Measurements from ENCODE around the gene OTUB2. TPM values are rescaled to one million over a fixed set of nuclear protein-coding genes. Genes with fewer than 3 reads are reported as not detected.

OTUB2 gene
- total and polyA plus RNA-seq, 9 donors: 0.41 to 1.6 (median 0.76) TPM

DNA sequence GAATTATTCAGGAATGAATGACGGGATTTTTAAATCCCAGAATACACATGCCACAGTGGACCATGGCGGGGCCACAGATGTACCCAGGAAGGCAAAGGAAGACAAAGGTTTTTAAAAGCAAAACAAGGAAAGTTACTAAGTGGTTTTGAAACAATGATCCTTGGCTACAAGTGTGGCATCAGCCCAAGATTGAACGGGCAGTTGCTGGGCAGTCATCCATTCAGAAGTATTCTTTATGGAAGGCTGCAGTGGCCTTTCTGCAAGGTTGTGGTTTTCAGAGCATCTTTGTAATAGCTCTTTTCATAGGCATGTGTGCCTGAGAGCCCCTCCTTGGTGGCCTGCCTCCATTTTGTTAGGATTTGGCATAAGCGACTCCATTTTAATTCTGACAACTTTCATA, 71.0 kb downstream of the OTUB2 start:
- no peaks in the 10 kb centered on the region for H3K36me3 ChIP-seq
- intact Hi-C loops (cut with DNase I): no loop called here
- no peak for TF ChIP-seq EP300 (IDR thresholded peaks at IDR 0.05)
- TF ChIP-seq, protein P1, sequence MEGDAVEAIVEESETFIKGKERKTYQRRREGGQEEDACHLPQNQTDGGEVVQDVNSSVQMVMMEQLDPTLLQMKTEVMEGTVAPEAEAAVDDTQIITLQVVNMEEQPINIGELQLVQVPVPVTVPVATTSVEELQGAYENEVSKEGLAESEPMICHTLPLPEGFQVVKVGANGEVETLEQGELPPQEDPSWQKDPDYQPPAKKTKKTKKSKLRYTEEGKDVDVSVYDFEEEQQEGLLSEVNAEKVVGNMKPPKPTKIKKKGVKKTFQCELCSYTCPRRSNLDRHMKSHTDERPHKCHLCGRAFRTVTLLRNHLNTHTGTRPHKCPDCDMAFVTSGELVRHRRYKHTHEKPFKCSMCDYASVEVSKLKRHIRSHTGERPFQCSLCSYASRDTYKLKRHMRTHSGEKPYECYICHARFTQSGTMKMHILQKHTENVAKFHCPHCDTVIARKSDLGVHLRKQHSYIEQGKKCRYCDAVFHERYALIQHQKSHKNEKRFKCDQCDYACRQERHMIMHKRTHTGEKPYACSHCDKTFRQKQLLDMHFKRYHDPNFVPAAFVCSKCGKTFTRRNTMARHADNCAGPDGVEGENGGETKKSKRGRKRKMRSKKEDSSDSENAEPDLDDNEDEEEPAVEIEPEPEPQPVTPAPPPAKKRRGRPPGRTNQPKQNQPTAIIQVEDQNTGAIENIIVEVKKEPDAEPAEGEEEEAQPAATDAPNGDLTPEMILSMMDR (IDR thresholded peaks at IDR 0.05): no peak
- no peak for TF ChIP-seq POLR2A (IDR thresholded peaks at IDR 0.05)
- H3K27ac ChIP-seq: no peak overlapping the region
- no peaks in the 10 kb centered on the region for H3K4me1 ChIP-seq (ENCODE audit: insufficient read depth)
- WGBS, 3 donors: 93 to 96% (median 93%) methylated on average over 4 of the region's 4 CpGs
- H3K27me3 ChIP-seq: no peaks in the 10 kb centered on the region
- no peak overlapping the region for H3K4me3 ChIP-seq
- H3K9me3 ChIP-seq: no peaks in the 10 kb centered on the region
- no peak for DNase-seq

Other genes starting within 250 kb of the OTUB2 start
- gene PRIMA1, start 237.9 kb upstream of the OTUB2 start, total RNA-seq: 1 to 10 TPM; 2.3 to 7.9 (median 4.2) TPM
- gene PRIMA1, start 237.9 kb upstream of the OTUB2 start, polyA plus RNA-seq: 10 to 100 TPM in 1 of 2 donors, 1 to 10 TPM in 1; 2.4 to 11.5 TPM
- 1 to 10 TPM in 1 of 7 donors, under 1 TPM in 4, not detected in 2; 0.37 to 4.9 (median 0.82) TPM for gene FAM181A, start 99.0 kb upstream of the OTUB2 start, total RNA-seq
- gene FAM181A, start 99.0 kb upstream of the OTUB2 start, polyA plus RNA-seq: not detected
- gene ASB2, start 49.8 kb upstream of the OTUB2 start, total RNA-seq: 10 to 100 TPM in 1 of 7 donors, 1 to 10 TPM in 6; 1.3 to 25.6 (median 3.0) TPM
- gene ASB2, start 49.8 kb upstream of the OTUB2 start, polyA plus RNA-seq: 10 to 100 TPM in 1 of 2 donors, 1 to 10 TPM in 1; 2.6 to 18.8 TPM
- gene CCDC197, start 29.0 kb upstream of the OTUB2 start, total RNA-seq: not detected
- gene CCDC197, start 29.0 kb upstream of the OTUB2 start, polyA plus RNA-seq: not detected
- gene DDX24, start 54.9 kb downstream of the OTUB2 start, total RNA-seq: 100 to 1,000 TPM in 6 of 7 donors, 10 to 100 TPM in 1; 98.8 to 286 (median 233) TPM
- gene DDX24, start 54.9 kb downstream of the OTUB2 start, polyA plus RNA-seq: 100 to 1,000 TPM; 118 to 521 TPM
- gene IFI27L1, start 55.0 kb downstream of the OTUB2 start, total RNA-seq: 10 to 100 TPM; 27.4 to 57.0 (median 32.8) TPM
- 10 to 100 TPM; 21.5 to 43.9 TPM for gene IFI27L1, start 55.0 kb downstream of the OTUB2 start, polyA plus RNA-seq
- gene IFI27, start 84.4 kb downstream of the OTUB2 start, total RNA-seq: 100 to 1,000 TPM in 1 of 7 donors, 10 to 100 TPM in 6; 44.5 to 117 (median 56.9) TPM
- gene IFI27, start 84.4 kb downstream of the OTUB2 start, polyA plus RNA-seq: 100 to 1,000 TPM; 119 to 413 TPM
- gene IFI27L2, start 103.3 kb downstream of the OTUB2 start, total RNA-seq: 100 to 1,000 TPM in 3 of 7 donors, 10 to 100 TPM in 4; 53.4 to 106 (median 88.5) TPM
- 100 to 1,000 TPM in 1 of 2 donors, 10 to 100 TPM in 1; 37.8 to 145 TPM for gene IFI27L2, start 103.3 kb downstream of the OTUB2 start, polyA plus RNA-seq
- gene PPP4R4, start 148.0 kb downstream of the OTUB2 start, total RNA-seq: 10 to 100 TPM in 6 of 7 donors, 1 to 10 TPM in 1; 10.0 to 41.0 (median 17.6) TPM
- gene PPP4R4, start 148.0 kb downstream of the OTUB2 start, polyA plus RNA-seq: 1 to 10 TPM; 3.0 to 6.6 TPM